NCI-H2227 (cell line): ENCODE data around the gene TRIM29.
A peak's percentile ranks its signal among the peaks of the same experiment; 100 is the strongest.
"Not testable (repeated sequence)": the region's sequence is repeated elsewhere in the genome, so short reads cannot be mapped to it uniquely, and the experiment has no call there.

Experiments
- DNase-seq: peaks from one replicate; lab custom pipeline; 2025; ENCODE audit not compliant: unreplicated experiment; lab: John Stamatoyannopoulos, UW

The TRIM29 gene

DNA sequence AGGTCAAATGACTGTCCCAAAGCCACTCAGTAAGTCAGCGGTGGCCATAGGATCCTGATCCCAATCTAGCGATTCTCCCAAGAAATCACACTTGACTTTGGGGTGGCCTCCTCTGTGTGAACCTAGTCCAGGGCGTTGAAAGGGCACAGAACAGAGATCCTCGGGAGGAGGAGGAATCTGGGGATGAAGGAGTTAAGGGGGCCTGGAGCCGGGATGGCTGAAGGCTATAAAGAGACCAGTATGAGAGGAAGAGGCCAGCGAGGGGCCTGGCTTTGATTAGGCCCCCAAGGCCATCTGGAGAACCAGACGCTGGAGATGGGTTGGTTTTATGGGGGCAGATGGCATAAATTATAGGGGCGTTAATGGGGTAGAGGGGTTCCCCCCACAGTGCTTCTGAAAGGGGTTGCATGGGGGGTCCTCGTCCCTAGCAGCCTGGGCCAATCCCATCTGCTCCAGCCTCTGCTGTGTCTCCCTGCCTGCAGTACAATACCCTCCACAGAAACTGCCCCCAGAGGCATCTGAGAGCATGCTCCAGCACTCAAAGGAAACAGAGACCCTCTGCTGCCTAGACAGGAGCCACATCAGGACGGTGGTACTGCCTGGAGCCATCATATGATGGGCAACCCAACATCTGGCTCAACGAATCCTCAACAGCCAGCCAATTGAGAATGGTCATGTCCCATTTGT lies 35.2 kb upstream of the TRIM29 start:
- DNase-seq = no peak

- DNase-seq = peak; percentile 70
These were observed 34.4 kb upstream of the TRIM29 start for GRCh38 chr11:120172054-120172911.

- no peak for DNase-seq
These were observed 32.9 kb upstream of the TRIM29 start for GRCh38 chr11:120170741-120171261.

DNA sequence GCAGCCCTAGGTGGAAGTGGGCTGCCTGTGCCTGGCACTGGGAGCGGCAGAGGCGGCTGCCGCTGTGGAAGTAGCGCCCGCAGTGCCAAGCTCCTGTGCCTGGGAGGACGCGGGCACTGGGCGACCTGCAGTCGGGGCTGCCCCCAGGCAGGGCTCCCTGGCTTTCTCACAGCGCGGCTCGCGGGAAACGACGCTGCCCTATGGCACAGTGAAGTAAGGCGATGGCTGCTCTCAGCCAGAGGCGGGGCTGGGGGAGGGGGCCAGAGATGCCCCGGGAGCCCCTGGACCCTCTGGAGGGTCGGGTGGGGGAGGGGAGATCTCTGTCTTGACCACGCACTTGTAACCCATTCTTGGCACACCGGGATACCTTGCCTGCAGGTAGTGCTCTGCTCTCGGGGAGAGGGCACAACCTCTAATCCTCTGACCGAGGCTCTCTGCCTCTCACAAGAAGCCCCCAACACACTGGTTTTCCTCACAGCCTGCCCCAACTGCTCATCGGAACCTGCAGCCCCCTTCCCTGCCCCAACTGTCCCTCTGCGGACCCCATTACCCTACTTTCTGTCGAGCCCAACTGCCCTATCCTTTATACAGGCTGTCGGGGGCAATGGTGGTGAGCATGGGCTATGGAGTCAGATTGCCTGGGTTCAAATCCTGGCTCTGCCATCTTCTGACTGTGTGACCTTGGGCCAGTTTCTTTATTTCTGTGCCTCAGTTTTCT lies 32.2 kb upstream of the TRIM29 start:
- no peak for DNase-seq

DNA sequence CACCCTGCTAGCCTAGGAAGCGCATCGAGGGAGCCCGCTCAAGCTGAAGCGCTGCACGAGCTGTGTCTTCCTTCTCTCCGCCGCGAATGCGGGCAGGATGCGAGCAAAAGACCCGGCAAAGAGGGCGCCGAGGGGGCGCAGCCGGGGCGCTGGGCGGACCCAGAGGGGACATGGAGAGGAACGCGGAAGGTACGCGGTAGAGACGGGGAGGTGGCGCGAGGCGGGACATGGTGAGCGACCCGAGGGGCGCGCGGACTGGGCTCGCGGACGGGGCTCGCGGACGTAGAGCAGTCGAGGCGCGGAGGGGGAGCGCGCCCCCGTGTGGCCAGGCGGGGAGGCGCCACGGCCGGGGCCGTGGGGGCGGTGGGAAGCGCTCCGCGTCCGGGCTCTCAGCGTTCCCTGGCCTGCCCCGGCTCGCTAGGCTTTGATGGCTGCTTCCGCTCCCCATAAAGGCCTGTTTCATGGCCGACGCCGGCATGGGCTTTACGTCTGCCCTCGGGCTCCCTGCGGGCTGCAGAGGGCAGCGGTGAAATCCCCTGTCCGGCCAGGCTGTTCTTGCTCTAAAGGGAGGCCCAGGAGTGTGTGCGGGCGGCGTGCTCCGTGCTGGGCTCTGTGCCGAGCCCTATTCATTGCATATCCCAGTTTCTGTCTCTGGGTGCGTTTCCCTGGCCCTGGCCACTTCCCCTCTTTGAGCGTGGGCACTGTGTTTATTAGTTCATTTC lies 31.2 kb upstream of the TRIM29 start:
- peak; percentile 80 for DNase-seq

GRCh38 chr11:120168108-120168959 lies 30.4 kb upstream of the TRIM29 start:
- DNase-seq = no peak

GRCh38 chr11:120167659-120168058 lies 29.7 kb upstream of the TRIM29 start:
- no peak for DNase-seq

GRCh38 chr11:120160436-120160835 lies 22.5 kb upstream of the TRIM29 start:
- no peak for DNase-seq

DNA sequence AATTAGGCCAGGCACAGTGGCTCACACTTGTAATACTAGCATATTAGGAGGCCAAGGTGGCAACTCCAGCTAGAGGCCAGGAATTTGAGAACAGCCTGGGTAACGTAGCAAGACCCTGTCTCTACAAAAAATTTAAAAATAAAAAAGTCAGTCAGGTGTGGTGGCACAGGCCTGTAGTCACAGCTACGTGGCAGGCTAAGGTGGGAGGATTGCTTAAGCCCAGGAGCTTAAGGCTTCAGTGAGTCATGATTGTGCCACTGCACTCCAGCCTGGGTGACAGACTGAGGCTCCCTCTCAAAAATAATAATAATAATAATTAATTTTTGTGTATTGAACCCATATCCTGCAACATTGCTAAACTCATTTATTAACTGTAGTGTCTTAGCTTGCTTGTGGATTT lies 15.3 kb upstream of the TRIM29 start:
- no peak for DNase-seq

DNA sequence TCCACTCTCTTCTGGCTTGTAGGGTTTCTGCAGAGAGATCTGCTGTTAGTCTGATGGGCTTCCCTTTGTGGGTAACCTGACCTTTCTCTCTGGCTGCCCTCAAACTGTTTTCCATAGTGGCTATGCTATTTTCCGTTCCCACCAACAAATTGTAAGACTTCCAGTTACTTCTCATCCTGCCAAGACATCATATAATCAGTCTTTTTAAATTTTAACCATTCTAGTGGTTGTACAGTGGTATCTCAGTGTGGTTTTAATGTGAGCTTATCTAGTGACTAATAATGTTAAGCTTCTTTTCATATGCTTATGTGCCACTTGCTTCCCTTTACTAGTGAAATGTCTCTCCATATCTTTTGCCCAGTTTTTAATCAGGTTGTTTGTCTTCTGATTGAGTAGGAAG lies 13.6 kb upstream of the TRIM29 start:
- no peak for DNase-seq

- DNase-seq = no peak
These were observed 11.3 kb upstream of the TRIM29 start for GRCh38 chr11:120149246-120149645.

GRCh38 chr11:120147950-120148270 lies 10.0 kb upstream of the TRIM29 start:
- no peak for DNase-seq

- DNase-seq = no peak
These were observed 9.4 kb upstream of the TRIM29 start for GRCh38 chr11:120147094-120147949.

DNA sequence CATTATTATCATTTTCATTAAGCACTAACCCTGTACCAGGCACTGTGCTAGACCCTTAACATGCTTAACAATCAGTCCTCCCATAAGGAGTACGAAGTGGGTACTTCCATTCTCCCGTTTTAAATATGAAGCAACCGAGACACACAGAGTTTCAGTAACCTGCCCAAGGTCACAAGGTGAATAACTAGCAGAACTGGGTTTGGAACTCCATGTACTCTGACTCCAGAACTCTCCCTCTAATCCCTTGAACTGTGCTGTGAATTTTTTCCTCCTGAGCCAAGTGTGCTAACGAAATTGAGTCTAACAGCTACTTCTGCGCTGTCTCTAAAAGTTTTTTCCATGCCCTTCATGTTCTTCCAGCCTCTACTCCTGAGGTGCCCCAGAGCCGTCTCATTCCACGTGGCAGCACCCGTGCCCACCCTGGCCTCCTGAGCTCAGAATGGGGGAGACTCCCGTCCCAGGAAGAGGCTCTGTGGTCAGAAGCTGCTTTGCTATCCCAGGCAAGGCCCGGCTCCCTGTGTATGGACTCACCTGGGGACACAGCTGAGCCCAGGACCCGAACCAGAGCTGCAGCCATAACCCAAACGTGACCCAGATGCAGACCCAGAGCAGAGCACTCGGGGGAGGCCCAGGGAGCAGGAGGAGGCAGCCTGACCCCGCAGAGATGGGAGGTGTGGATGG lies 8.6 kb upstream of the TRIM29 start:
- DNase-seq = no peak

GRCh38 chr11:120144501-120144900 lies 6.6 kb upstream of the TRIM29 start:
- no peak for DNase-seq

DNA sequence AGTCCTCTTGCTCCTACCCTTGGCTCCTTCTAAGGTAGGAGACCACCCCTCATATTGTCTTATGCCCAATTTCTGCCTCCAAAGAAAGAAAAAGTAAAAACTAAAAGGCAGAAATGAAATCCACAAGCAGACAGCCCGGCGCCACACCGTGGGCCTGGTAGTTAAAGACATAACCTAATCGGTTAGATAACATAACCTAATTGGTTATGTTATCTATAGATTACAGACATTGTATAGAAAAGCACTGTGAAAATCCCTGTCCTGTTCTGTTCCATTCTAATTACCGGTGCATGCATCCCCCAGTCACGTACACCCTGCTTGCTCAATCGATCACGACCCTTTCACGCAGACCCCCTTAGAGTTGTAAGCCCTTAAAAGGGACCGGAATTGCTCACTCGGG lies 5.6 kb upstream of the TRIM29 start:
- DNase-seq = not testable (repeated sequence)

DNA sequence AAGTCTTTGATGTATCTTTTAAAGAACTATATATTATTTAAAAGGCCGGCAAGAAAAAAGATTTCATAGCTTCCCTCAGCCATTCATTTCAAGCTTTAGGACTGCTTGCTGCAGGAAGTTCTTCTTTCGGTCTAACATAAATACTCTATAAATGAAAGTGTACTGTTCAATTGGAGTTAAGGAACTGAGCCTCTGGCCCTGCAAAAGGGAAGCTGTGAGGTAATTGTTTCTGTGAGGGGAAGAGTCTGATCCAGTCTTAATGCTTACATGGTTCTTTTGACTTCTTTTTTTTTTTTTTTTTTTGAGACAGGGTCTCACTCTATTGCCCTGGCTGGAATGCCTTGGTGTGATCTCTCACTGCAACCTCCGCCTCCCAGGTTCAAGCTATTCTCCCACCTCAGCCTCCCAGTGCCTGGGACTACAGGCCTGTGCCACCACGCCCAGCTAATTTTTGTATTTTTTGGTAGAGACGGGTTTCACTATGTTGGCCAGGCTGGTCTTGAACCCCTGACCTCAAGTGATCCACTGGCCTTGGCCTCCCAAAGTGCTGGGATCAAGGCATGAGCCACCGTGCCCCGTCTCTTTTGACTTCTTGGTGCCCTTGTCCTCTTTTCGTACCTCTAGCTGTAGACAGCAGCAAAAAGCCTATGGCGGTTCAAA lies 4.7 kb upstream of the TRIM29 start:
- DNase-seq = no peak

DNA sequence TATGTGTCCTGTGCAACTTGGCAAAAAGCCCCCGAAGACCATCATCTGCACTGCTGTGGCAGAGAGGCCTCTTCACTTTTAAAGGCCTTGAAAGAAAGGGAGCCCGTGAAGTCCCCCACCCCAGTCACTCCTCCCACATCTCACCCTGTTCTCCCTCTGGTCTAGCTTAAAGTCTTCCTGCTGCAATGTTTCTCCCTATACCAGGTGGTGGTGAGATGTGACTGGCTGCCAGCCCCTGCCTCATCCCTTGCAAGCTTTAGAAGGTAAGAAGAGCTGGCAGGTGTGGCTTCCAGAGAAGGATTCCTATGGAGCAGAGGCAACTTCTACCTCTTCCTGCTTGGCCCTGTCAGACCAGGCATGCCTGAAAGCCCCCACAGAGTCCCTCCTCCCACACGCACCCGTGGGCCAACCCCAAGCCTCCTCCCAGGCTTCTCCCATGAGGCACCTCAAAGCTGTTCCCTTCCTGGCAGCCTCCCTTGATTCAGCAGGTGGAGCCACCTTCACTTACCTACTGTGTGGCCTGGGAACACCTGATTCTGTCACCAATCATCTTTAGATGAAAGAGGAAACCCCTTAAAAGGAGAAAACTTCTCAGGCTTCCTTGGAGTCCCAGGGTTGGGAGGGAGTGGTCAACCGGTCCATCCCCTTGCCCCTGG lies 4.0 kb upstream of the TRIM29 start:
- DNase-seq = no peak
